ENCODE measurements around the gene CLCF1.
"Not testable (repeated sequence)": the region's sequence is repeated elsewhere in the genome, so short reads cannot be mapped to it uniquely, and the experiment has no call there.

CLCF1 gene

DNA sequence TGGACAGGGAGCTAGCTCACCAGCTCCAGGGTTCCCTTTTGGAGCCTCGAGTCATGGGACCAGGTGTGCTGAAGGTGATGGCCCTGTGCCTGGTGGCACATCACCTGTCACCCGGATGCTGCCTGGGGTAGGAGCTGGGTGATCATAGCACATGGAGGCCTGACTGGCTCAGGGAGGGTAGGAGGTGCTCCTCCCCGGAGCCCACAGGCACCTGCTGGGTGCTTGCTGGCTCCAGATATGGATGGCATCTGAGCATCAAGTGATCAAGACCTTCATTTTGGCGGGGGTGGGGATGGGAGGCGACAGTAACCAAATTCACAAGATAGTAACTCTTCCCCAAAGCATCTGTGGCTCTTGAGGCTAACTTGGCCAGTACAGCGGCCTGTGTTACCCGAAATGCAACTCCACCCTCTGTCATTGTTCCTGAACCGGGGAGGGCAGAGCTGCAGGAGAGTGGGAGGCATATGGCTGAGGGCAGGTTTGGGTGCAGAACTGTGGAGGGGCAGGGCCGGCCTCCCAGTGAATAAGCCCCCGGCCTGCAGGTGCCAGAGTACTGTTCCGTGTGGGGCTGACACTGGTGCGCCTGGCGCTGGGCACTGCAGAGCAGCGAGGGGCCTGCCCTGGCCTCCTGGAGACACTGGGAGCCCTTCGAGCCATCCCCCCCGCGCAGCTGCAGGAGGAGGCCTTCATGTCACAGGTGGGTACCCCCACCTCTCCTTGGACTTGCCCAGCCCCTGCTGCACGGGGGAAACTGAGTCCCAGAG is 35.2 kb upstream of the CLCF1 start:
- no peak for DNase-seq

DNA sequence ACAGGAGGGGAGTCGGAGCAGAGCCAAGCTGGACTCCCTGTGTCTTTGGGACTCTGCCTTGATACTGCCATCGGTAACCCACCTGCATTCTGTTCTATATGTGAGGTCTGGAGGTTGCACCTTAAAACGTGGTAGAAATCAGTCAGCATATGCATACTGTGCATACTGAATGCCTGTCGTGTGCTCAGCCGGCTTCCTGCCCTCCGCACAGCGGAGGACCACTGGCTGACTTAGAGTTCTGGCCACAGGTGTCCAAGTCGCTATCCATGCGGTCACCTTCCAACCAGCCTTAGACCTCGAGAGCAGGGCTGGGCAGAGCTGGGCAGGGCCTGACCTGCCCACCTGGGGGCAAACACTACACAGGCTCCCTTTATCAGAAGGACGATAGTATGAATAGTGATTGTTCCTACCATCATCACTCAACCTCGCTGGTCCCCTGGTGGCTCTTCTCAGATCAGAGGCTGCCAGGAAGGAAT is 34.3 kb upstream of the CLCF1 start:
- DNase-seq, result no peak

GRCh38 chr11:67406969-67407687 is 33.7 kb upstream of the CLCF1 start:
- no peak for DNase-seq

DNA sequence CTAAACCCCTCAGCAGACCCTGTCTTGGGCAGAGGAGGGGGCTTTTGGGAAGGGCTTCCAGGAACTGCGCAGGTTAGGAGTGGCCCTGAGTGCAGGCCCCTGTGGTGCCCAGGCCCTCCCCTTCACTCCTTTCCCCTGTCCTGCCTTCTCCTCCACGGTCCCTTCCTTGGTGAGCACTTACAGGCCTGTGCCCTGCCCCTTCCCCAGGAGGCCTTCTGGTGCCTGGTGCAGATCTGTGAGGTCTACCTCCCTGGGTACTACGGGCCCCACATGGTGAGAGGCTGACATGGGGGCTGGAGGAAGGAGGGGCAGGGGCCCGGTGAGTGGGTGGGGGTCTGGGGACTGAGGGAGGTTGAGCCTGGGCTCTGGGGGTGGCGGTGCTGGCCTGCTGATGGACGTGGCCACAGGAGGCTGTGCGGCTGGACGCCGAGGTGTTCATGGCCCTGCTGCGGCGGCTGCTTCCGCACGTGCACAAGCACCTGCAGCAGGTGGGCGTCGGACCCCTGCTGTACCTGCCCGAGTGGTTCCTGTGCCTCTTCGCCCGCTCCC is 33.1 kb upstream of the CLCF1 start:
- no peak for DNase-seq

- no peak for DNase-seq
Observed at GRCh38 chr11:67405688-67406339, 32.4 kb upstream of the CLCF1 start.

DNA sequence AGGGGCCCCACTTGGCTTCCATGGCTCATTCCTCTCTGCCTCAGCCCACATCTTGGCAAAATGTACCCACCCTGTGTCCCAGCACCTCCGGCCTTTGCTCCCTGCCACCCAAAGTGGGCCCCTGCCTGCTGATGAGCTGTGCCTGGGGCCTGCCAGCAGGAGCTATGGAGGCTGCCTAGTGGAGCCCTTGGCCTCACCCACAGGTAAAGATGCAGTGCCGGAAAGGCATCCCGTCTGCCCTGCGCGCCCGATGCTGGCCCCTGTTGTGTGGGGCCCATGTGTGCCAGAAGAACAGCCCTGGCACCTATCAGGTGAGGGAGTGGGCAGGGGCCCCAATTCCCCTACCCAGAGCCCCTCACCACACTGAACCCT is 31.8 kb upstream of the CLCF1 start:
- DNase-seq, result no peak

- DNase-seq, result no peak
Observed at GRCh38 chr11:67404515-67405195, 31.3 kb upstream of the CLCF1 start.

DNA sequence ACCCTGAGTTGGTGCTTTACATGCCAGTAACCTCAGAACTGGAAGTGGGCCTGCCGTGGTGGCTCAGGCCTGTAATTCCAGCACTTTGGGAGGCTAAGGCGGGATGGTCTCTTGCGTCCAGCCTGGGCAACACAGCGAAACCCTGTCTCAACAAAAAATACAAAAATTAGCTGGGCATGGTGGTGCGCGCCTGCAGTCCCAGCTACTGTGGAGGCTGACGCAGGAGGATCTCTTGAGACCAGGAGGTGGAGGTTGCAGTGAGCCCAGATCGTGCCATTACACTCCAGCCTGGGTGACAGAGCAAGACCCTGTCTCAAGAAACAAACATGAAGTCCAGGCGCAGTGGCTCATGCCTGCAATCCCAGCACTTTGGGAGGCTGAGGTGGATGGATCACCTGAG is 29.7 kb upstream of the CLCF1 start:
- not testable (repeated sequence) for DNase-seq

GRCh38 chr11:67402192-67402839 is 28.9 kb upstream of the CLCF1 start:
- DNase-seq, result not testable (repeated sequence)

DNA sequence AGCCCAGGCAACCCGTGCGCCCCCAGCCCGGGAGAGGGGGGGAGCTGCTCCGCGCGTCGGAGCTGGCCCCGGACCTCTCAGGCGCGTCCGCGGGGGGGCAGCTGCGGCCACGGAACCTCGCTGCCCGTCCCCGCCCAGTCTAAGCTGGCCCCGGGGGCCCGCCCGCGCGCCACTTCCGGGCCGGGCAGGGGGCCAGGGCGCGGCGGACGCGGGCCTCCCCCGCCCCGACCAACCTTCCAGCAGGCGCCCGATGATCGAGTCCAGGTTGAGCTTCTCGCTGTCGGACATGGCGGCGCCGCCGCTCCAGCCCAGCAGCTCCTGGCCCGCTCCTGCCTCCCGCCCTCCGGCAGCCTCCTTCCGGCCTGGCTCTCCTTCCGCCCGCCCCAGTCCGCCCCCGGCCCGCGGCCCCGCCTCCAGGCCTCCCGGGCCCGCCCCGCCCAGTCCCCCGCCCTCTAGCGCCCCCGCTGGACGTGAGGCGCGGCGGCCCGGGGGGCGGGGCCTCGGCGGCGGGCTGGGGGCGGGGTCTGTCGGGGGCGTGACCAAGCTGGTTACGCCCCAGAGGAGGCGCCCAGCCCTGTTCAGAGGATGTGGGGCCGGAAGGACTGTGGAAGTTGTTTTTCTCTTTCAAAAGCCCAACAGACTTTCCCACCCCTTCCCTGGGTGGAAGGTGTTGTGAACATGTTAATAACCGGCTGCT is 28.2 kb upstream of the CLCF1 start, which contains the start of gene PPP1CA:
PPP1CA (minus strand) TSS at position 364 of the 697 bp plus-strand sequence; CDS start at position 288, 76 bp downstream.
- DNase-seq, result peak; percentile 78 to 79

DNA sequence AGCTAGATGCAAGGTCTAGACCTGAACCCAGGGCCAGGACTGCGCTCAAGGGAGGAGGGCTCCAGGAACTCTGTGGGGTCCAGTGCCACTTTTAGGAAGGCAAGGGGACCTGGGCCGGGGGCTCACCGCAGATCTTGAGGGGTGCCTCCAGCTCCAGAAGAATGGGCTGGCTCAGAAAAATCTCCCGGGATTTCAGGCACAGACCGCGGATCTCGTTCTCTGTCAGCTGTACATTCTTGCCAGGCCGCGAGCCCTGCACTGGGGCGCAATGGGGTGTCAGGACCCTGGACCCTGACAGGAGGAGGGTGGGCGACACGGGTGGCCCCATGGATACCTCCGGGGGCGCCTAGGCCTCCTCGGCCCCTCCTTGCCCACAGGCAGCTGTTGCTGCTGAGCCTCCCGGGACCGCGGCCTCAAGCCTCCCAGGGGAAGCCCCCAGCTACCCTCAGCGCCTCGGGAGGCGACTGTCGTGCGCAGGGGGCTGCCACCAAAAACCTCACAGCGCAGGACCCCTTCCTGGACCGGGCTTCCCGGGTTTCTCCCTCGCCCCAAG is 27.6 kb upstream of the CLCF1 start:
- DNase-seq, result no peak

DNA sequence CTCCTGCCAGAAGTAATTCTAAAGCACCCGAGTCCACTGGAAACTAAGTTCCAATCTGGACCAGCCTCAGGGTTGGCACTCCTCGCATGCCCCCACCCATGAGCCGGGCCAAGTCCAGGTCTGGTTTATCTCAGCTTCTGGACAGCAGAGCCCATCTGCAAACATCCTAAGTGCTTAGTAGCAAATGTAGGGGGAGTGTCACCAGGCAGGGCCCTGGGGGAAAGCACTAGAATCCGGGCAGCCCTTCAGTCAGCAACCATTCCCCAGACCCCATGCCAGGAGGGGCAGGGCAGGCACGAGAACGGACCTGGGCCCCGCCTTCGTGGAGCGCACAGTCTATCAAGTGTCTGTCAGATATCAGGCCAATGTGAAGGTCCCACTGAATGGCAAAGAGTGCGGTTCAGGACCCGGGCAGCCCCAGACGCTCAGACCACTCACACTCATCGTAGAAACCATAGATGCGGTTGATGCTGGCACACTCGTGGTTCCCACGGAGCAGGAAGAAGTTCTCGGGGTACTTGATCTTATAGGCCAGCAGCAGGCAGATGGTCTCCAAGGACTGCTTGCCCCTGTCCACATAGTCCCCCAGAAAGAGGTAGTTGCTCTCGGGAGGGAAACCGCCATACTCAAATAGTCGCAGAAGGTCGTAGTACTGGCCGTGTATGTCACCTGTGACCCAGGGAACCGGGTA is 27.0 kb upstream of the CLCF1 start:
- DNase-seq, result no peak

- no peak for DNase-seq
Observed at GRCh38 chr11:67398661-67399563, 25.5 kb upstream of the CLCF1 start.

DNA sequence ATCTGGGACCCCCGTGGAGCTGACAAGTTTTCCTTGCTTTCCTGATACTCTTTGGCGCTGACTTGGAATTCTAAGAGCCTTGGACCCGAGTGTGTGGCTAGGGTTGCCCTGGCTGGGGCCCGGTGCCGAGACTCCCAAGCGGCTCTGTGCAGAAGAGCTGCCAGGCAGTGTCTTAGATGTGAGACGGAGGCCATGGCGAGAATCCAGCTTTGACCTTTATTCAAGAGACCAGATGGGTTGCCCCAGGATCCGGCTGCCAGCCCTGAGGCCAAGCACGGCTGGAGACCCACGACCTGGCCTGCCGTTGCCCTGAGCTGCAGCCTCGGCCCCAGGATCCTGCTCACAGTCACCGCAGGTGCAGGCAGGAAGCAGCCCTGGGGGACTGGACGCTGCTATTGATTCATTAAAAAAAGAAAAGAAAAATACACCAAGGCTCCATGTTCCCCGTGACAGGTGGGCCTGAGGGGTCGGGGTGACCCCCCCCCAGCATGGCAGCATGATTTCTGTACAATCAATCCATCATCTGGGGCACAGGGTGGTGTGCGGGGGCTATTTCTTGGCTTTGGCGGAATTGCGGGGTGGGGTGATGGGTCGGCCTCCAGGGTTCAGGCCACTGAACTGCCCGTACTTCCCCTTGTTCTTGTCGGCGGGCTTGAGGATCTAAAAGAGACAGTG is 24.7 kb upstream of the CLCF1 start:
- no peak for DNase-seq

- no peak for DNase-seq
Observed at GRCh38 chr11:67397536-67397935, 24.1 kb upstream of the CLCF1 start.

DNA sequence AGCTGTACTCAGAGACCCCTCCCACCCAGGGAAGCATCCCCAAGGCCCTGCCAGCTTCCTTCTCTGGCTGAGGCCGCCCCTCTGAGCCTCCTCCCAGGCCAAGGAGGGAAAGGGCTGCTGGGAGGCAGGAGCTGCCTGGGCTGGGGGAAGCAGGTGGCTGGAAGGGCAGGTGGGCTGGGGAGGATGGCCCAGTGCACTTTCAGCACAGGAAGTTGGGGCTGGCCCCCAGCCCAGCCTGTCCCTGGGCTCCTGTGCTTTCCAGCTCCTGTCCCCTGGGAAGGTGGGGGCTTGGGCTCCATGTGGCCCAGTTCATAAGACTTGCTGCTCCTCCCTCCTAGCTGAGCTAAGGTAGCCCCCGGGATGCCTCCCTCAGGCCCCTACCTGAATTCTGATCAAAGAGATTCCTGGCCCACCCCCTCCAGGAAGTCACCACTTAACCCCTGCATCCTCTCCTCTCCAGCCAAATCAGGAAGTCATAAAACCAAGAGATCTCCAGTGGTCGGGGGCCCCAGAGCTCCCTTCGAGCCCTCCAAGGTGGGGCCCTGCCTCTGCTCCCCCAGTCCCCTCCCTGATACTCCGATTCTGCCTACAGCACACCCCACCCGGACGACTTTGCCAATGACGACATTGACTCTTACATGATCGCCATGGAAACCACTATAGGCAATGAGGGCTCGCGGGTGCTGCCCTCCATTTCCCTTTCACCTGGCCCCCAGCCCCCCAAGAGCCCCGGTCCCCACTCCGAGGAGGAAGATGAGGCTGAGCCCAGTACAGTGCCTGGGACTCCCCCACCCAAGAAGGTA is 23.4 kb upstream of the CLCF1 start:
- DNase-seq, result no peak

GRCh38 chr11:67396259-67396581 is 22.8 kb upstream of the CLCF1 start:
- no peak for DNase-seq

GRCh38 chr11:67395555-67396258 is 22.3 kb upstream of the CLCF1 start:
- no peak for DNase-seq

All from NCI-H1930 (cell line).